Frontal cortex (tissue), 4 donors: ENCODE results near the gene SORBS1. TPM values are rescaled to one million over a fixed set of nuclear protein-coding genes. Genes with fewer than 3 reads are reported as not detected.

Experiments used
- DNase-seq, 2 donors: peaks; one replicate each; pipeline ENCODE4 v3.0.0; 2012; ENCODE audit warnings: low spot score in 2 of 2
- FAIRE-seq: peaks from 2 replicates; lab custom pipeline; 2012; peaks lifted over from hg19 to GRCh38; lab: Jason Lieb, UNC
- total RNA-seq: library from RNA; depleted of rRNA; stranded (reverse); fragments of >200 nt; gene quantifications from one replicate; pipeline ENCODE4 v1.2.3, GENCODE V29; 2014
- donor health status: control.
- donor health status: control.
- donor health status: control.

The SORBS1 gene
- total RNA-seq, 1 donor from 2014 or later, result 90.5 TPM

DNA sequence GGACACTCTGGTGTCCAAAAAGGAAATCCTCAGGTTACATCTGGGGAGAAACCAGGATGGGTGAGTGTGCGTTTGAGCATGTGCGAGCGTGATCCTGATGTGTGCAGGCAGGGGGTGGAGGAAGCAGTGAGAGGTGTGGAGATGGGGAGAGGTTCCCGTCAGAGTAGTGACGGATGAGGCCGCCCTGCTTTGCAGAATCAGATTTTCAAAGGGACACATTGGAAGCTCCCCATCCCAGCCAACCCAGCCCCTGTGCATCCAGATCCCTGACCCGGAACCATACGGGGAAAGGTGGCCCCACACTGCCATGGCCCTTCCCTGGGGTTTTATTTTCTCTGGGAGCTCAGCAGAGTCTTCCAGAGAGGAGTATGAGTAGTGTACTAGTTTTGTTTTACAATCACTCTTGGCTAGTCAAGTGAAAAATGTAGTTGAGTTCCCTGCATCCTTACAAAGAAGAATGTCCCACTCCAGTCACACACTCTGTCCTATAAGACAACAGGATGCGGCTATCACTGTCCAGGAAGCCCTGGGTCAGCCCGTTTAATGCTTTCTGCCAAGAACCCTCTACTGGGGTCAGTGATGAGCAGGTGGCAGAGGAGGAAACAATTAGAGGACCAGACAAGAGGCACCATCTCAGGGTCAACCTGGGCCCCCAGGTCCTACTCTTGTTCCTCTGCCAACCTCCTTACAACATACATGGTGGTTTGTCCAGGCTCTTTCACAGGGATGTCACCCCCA, 223.6 kb downstream of the SORBS1 start:
- no peak for DNase-seq
- no peak for FAIRE-seq

- no peak for FAIRE-seq
- no peak for DNase-seq
Measured at GRCh38 chr10:95336702-95337101, 224.5 kb downstream of the SORBS1 start.

DNA sequence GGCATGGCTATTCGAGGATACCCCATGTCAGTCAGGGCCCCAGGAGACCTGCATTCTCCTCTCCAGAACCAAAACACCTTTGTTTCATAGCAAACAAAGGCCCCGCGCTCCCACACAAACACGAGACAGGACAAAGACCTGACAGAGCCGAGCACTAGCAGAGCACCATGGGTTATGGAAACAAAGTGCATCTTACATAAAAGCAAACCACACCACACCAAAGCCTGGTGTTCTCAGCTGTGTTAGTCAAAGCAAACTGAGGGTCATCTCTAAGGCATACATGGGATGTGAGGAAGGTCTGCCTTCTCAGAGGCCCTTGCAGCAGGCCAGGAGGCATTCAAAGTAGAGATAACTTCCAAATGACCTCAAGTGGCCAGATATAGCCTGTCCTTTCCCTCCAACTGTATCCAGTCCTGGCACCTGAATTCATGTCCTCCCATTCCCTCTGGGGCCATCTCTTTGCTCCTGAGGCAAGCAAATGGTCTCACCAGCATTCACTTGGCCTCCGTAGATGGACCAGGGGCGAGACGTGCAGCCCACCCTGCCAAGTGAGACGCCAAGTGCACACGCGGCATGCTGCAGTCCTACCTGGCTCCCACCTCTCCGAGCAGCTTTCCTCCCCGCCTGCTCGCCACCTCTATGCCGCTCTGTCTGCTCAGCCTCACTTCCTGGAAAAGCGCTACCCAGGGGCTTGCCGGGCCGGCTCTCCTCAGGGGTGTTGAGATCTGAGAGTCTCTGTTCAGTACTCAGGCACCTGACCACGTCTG, 225.1 kb downstream of the SORBS1 start:
- DNase-seq, result no peak
- FAIRE-seq, result no peak

GRCh38 chr10:95334805-95335144, 226.4 kb downstream of the SORBS1 start:
- no peak for FAIRE-seq
- DNase-seq, result no peak

GRCh38 chr10:95333997-95334804, 227.0 kb downstream of the SORBS1 start:
- no peak for FAIRE-seq

DNA sequence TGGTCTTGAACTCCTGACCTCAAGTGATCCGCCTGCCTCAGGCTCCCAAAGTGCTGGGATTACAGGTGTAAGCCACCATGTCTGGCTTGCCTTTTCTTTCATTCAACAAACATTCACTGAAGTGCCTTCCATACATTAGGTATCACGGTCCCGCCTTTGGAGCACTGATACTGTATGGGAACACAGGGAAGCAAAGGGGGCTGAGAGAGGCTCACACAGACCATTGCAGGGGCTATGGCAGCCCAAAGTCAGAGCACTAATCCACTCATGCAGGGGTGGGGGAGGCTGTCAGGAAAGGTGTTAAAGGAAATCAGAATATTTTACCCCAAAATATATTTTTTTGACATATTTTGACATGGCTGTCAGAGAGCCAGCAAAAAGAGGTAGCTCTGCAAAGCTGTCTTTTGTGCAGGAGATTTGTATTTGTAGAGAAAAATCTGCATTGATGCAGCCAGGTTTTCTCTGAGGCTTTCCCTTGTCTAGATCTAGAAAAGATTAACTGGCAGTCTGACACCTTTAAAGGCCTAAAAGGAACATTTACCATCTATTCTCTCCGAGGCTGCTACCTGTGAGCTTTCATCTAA, 228.4 kb downstream of the SORBS1 start:
- no peak for DNase-seq
- FAIRE-seq, result no peak

More at GRCh38 chr10:95333997-95334804, 227.0 kb downstream of the SORBS1 start:
- peak in 1 of 2 donors; percentile 32 for DNase-seq

DNA sequence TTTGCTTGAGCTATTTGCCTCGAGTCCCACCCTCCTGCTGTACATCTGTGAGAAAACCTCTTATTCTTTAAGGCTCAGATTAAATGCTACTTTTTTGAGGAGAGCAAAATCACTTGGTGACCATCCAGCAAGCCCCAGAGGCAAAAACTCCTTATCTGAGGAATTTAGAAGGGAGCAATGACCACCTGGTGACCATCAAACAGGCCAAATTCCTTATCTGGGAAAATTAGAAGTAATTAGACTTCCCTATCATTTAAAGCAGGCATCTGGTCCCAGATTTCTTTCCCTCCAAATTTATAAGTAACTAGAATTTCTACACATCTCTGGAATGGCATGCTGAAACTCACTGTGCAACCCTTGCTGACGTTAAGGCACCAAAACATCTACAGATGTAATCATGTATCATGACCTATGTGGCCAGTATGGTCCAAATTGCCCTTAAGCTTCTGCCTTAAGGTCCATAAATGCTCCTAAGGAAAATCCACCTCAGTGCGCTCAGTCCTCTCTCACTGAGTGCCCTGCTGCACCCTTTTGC, 229.5 kb downstream of the SORBS1 start:
- no peak for DNase-seq
- no peak for FAIRE-seq

DNA sequence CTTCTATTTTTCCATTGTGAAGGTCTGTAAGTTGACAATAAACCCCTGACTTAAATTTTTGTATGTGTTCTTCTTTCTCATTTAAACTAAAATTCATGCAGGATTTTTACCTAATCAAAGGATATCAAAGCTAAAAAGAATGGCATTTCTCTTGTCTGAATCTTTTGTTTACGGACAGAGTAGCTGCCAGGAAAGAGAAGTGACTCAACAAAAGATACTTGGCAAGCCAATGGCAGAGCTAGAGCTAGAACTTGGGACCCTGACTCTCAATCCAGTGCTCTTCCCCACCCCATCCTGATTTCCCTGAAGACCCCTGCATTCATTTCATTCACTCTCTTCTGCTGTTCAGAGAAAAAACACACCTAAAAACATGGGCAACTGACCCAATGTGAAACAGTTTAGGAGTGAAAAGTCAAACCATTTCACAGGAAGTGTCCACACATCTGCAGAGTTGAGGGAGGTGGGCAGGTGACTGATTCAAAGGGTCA, 230.2 kb downstream of the SORBS1 start:
- DNase-seq (no peak), FAIRE-seq (no peak)

DNA sequence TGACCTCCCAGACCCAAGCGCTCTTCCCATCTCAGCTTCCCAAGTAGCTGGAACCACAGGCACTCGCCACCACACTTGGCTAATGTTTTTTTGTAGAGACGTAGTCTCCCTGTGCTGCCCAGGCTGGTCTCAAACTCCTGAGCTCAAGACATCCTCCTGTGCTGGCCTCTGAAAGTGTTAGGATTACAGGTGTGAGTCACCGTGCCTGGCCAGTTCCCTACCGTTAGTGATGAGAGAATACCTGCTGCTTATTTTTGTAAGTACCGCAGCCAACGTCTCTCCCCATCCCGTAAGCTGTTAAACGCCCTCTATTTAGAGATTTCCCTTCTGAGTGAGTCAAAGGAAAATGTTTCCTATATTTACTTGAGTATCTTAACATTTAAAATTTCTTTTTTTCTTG, 231.9 kb downstream of the SORBS1 start:
- no peak for DNase-seq
- no peak for FAIRE-seq

GRCh38 chr10:95328013-95328412, 233.2 kb downstream of the SORBS1 start:
- DNase-seq, result no peak
- FAIRE-seq, result no peak

DNA sequence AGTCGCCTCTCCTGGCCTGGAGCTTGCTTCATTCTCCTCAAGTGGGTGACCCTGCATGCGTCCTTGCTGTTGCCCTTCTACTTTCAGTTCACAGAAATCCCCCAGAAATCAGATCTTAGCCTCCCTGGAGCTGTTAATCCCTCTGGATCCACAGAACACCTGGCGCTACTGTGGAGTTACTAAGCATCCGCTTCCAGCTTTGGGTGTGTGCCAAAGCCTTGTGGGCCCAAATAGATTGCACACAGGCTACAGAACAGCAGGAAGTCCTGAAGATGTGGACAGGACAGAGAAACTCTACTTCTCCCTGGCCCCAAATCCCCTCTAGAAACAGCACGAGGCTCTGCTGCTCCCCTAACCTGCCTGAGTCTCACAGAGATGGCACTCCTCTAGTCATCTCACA, 233.8 kb downstream of the SORBS1 start:
- no peak for FAIRE-seq
- no peak for DNase-seq

DNA sequence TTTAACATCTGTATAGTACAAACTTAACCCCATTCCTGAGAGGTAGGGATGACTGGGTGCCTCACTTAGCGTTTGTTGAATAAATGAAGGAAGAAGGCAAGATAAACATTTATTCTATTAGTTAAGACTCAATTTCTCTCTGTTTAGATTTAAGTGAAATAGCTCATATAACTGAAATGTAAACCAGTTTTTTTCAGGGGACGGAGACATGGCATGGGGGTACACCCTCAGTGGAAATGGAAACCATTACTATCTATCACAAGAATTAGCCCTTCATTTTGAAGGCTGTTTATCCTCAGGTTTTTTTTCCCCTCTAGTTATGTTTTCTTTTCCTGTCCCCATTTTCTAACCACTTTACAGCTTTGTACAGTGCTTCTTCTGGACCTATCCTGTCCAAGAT, 234.8 kb downstream of the SORBS1 start:
- no peak for FAIRE-seq
- DNase-seq, result no peak

GRCh38 chr10:95325863-95326262, 235.3 kb downstream of the SORBS1 start:
- no peak for FAIRE-seq
- DNase-seq, result no peak

DNA sequence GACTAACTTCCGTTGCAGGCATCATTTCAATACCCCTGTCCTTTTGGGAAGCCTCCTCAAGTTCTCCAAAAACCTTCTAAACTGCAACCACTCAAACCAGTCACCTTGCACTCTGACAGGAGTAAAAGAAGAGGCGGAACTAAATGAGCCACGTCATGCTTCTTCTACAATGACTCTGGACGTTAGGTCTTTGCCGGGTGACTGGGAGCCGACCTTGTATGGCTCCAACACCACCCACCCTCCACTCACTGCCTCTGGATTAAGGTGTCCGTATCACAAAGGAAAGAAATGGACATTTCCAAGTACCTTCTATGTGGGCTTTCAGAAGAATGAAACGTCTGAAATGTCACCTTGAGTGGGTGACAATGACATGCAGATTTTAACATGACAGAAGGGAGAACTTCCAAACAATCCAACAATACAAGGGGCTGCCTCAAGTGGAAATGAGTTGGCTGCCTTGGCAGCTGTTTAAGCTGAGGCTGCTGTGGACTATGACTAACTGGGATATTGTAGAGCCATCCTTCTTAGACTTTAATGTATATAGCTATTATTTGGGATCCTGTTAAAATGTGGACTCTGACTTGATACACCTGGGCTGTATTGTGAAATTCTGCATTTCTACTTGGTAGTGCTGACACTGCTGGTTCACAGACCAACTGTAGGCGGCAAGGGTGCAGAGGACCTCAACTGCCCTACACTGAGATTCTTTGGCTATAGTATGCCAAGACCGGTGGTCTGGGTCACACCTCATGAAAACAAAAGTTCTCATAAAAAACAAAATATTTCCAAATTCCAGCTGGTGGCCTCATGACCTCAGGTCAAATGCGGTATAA, 236.5 kb downstream of the SORBS1 start:
- DNase-seq (no peak), FAIRE-seq (no peak)

- DNase-seq (no peak), FAIRE-seq (no peak)
Measured at GRCh38 chr10:95321554-95322301, 239.4 kb downstream of the SORBS1 start.

GRCh38 chr10:95319239-95319638, 241.9 kb downstream of the SORBS1 start:
- DNase-seq (no peak), FAIRE-seq (no peak)

- no peak for FAIRE-seq
- no peak for DNase-seq
Measured at GRCh38 chr10:95315509-95315908, 245.7 kb downstream of the SORBS1 start.

- FAIRE-seq (no peak), DNase-seq (no peak)
Measured at GRCh38 chr10:95314192-95314918, 246.8 kb downstream of the SORBS1 start.
